WTC11 (cell line): Measurements from ENCODE around the gene ASTN2. TPM values are rescaled to one million over a fixed set of nuclear protein-coding genes. Genes with fewer than 3 reads are reported as not detected.

Experiments
- ATAC-seq: fragments of 200-7000 bp; cut with Tn5 transposase; 2 replicates; pipeline ENCODE4 v1.10.0; 2021; ENCODE audit warnings: mild to moderate bottlenecking, moderate library complexity
- CTCF ChIA-PET: fragments of 300-600 bp; sonication (Branson Sonifier 250); formaldehyde crosslinking; loops from one replicate; lab custom pipeline; 2021; ENCODE audit warnings: antibody characterized with exemption; lab: Charles Lee
- POLR2A ChIA-PET: fragments of 350-600 bp; sonication (Branson Sonifier 250); formaldehyde crosslinking; loops from one replicate; lab custom pipeline; 2021; ENCODE audit warnings: antibody characterized with exemption; lab: Charles Lee
- DNase-seq: peaks from one replicate; pipeline ENCODE4 v3.0.0; 2021; ENCODE audit warnings: low spot score
- H3K27ac Mint-ChIP-seq: 2 replicates; pipeline ENCODE4 v1.8.0; 2021; ENCODE audit warnings: mixed read lengths
- H3K27me3 Mint-ChIP-seq: 2 replicates; pipeline ENCODE4 v1.8.0; 2021; ENCODE audit warnings: low read depth, mild to moderate bottlenecking, moderate library complexity, mixed read lengths
- H3K36me3 Mint-ChIP-seq: 2 replicates; pipeline ENCODE4 v1.8.0; 2021; ENCODE audit warnings: mixed read lengths
- H3K4me1 Mint-ChIP-seq: 2 replicates; pipeline ENCODE4 v1.8.0; 2022; ENCODE audit warnings: mixed read lengths
- H3K4me3 Mint-ChIP-seq: 2 replicates; pipeline ENCODE4 v1.8.0; 2021; ENCODE audit warnings: mild to moderate bottlenecking, moderate library complexity, mixed read lengths
- H3K9me3 Mint-ChIP-seq: 2 replicates; pipeline ENCODE4 v1.8.0; 2021; ENCODE audit warnings: mixed read lengths
- CDX4 ChIP-seq: fragments of 250-450 bp; sonication (Bioruptor Pico); IDR thresholded peaks from 2 replicates; pipeline ENCODE4 v1.9.0; 2021; ENCODE audit warnings: moderate library complexity, mild to moderate bottlenecking, inconsistent platforms, borderline replicate concordance
- CREM ChIP-seq: sonication (generic); formaldehyde crosslinking; IDR thresholded peaks from 2 replicates; pipeline ENCODE4 v1.8.1; 2022; ENCODE audit warnings: mild to moderate bottlenecking, missing genetic modification reagents, moderate library complexity
- CTCF ChIP-seq: fragments of 200-600 bp; IDR thresholded peaks from 2 replicates; pipeline ENCODE4 v1.8.0; 2022; ENCODE audit warnings: antibody characterized with exemption
- E2F1 ChIP-seq: sonication (generic); formaldehyde crosslinking; IDR thresholded peaks from 2 replicates; pipeline ENCODE4 v1.8.0; 2022; ENCODE audit warnings: mild to moderate bottlenecking, missing genetic modification reagents
- EMX1 ChIP-seq: fragments of 250-450 bp; sonication (Bioruptor Pico); IDR thresholded peaks from 2 replicates; pipeline ENCODE4 v1.8.0; 2021; ENCODE audit warnings: mild to moderate bottlenecking
- ERG ChIP-seq: fragments of 250-450 bp; sonication (Bioruptor Pico); IDR thresholded peaks from 2 replicates; pipeline ENCODE4 v1.8.0; 2021; ENCODE audit warnings: mild to moderate bottlenecking
- GRHL2 ChIP-seq: fragments of 250-450 bp; sonication (Bioruptor Pico); IDR thresholded peaks from 2 replicates; pipeline ENCODE4 v1.8.0; 2022; ENCODE audit warnings: mild to moderate bottlenecking, moderate library complexity; ENCODE audit not compliant: insufficient replicate concordance, severe bottlenecking
- HMGA2 ChIP-seq: fragments of 250-450 bp; sonication (Bioruptor Pico); IDR thresholded peaks from 2 replicates; pipeline ENCODE4 v1.4.0; 2021; ENCODE audit warnings: mild to moderate bottlenecking, moderate library complexity
- IRF1 ChIP-seq: sonication (generic); formaldehyde crosslinking; IDR thresholded peaks from 2 replicates; pipeline ENCODE4 v1.8.0; 2023; ENCODE audit warnings: missing genetic modification reagents
- KAT7 ChIP-seq: sonication (generic); formaldehyde crosslinking; IDR thresholded peaks from 2 replicates; pipeline ENCODE4 v1.8.1; 2023; ENCODE audit warnings: missing genetic modification reagents, mild to moderate bottlenecking, borderline replicate concordance
- MAX ChIP-seq: sonication (generic); formaldehyde crosslinking; IDR thresholded peaks from 2 replicates; pipeline ENCODE4 v1.8.0; 2022; ENCODE audit warnings: mild to moderate bottlenecking, missing genetic modification reagents
- MLX ChIP-seq: sonication (generic); formaldehyde crosslinking; IDR thresholded peaks from 2 replicates; pipeline ENCODE4 v1.8.1; 2023; ENCODE audit warnings: mild to moderate bottlenecking, missing genetic modification reagents, moderate library complexity
- MYBL2 ChIP-seq: sonication (generic); formaldehyde crosslinking; IDR thresholded peaks from 2 replicates; pipeline ENCODE4 v1.8.1; 2023; ENCODE audit warnings: mild to moderate bottlenecking, moderate library complexity, missing genetic modification reagents
- NFATC4 ChIP-seq: fragments of 250-450 bp; sonication (Bioruptor Pico); IDR thresholded peaks from 2 replicates; pipeline ENCODE4 v1.9.0; 2021; ENCODE audit warnings: mild to moderate bottlenecking
- NFE2L1 ChIP-seq: sonication (generic); formaldehyde crosslinking; IDR thresholded peaks from 2 replicates; pipeline ENCODE4 v1.8.1; 2023; ENCODE audit warnings: missing genetic modification reagents
- SMAD3 ChIP-seq: sonication (generic); formaldehyde crosslinking; IDR thresholded peaks from 2 replicates; pipeline ENCODE4 v1.8.0; 2022; ENCODE audit warnings: missing genetic modification reagents, mild to moderate bottlenecking, borderline replicate concordance
- ZBTB21 ChIP-seq: sonication (generic); formaldehyde crosslinking; IDR thresholded peaks from 2 replicates; pipeline ENCODE4 v1.8.1; 2023; ENCODE audit warnings: mild to moderate bottlenecking, missing genetic modification reagents, borderline replicate concordance
- ZNF121 ChIP-seq: sonication (generic); formaldehyde crosslinking; IDR thresholded peaks from 2 replicates; pipeline ENCODE4 v1.8.0; 2023; ENCODE audit warnings: missing genetic modification reagents
- ZNF219 ChIP-seq: sonication (generic); formaldehyde crosslinking; IDR thresholded peaks from 2 replicates; pipeline ENCODE4 v1.8.0; 2023; ENCODE audit warnings: missing genetic modification reagents, mild to moderate bottlenecking, borderline replicate concordance
- total RNA-seq: library from RNA; stranded (reverse); gene quantifications from 3 replicates; pipeline ENCODE4 v1.2.3, GENCODE V29; 2021

Gene ASTN2
- total RNA-seq, 1 experiment from 2014 or later = 16.2 TPM

GRCh38 chr9:116543731-116544400 is 871.0 kb downstream of the ASTN2 start (continued):
- TF ChIP-seq ZBTB21 (CRISPR knock-in tag) = no peak
- TF ChIP-seq E2F1 (CRISPR knock-in tag) = no peak
- no peak for TF ChIP-seq CDX4 (CRISPR knock-in tag)
- no peak for TF ChIP-seq CTCF

GRCh38 chr9:116541402-116541801 is 873.5 kb downstream of the ASTN2 start:
- CTCF ChIA-PET = no interaction called here

GRCh38 chr9:116539549-116539948 is 875.3 kb downstream of the ASTN2 start:
- Mint-ChIP-seq H3K4me3 (no peak overlapping the region), H3K4me1 (peaks cover 5% of the 10 kb centered on the region), H3K27me3 (peaks cover 4% of the 10 kb centered on the region; the same call in 1 of the 2 replicates), H3K9me3 (peaks cover 35% of the 10 kb centered on the region), H3K36me3 (peaks cover 18% of the 10 kb centered on the region), H3K27ac (no peak overlapping the region)
- ChIA-PET POLR2A (no interaction called here), CTCF (no interaction called here)
- DNase-seq = no peak
- ATAC-seq = no peak
- TF ChIP-seq MYBL2 = no peak
- no peak for TF ChIP-seq ZNF219 (CRISPR knock-in tag)
- TF ChIP-seq EMX1 (CRISPR knock-in tag) = no peak
- TF ChIP-seq CTCF = no peak
- TF ChIP-seq HMGA2 (CRISPR knock-in tag) = no peak
- no peak for TF ChIP-seq NFE2L1 (CRISPR knock-in tag)
- TF ChIP-seq CREM (CRISPR knock-in tag) = no peak
- TF ChIP-seq KAT7 (CRISPR knock-in tag) = no peak
- TF ChIP-seq SMAD3 = no peak
- no peak for TF ChIP-seq MLX (CRISPR knock-in tag)

More at GRCh38 chr9:116541402-116541801, 873.5 kb downstream of the ASTN2 start:
- H3K9me3 Mint-ChIP-seq = peaks cover 24% of the 10 kb centered on the region
- H3K4me1 Mint-ChIP-seq = peaks cover 5% of the 10 kb centered on the region
- H3K27ac Mint-ChIP-seq = no peak overlapping the region
- H3K36me3 Mint-ChIP-seq = peaks cover 17% of the 10 kb centered on the region
- no peak for ATAC-seq
- DNase-seq = no peak
- POLR2A ChIA-PET = no interaction called here
- TF ChIP-seq ERG (CRISPR knock-in tag) (no peak), NFATC4 (CRISPR knock-in tag) (no peak), IRF1 (no peak), ZNF121 (CRISPR knock-in tag) (no peak), MAX (CRISPR knock-in tag) (no peak), GRHL2 (CRISPR knock-in tag) (no peak)
- no peak overlapping the region for H3K4me3 Mint-ChIP-seq
- H3K27me3 Mint-ChIP-seq = peaks cover 4% of the 10 kb centered on the region; the same call in 1 of the 2 replicates
